IPS DF 19.7 (cell line): ENCODE measurements around the gene THUMPD2.
"Not testable (repeated sequence)": the region's sequence is repeated elsewhere in the genome, so short reads cannot be mapped to it uniquely, and the experiment has no call there.

Experiments used
- DNase-seq: peaks from one replicate; pipeline ENCODE4 v3.0.0-alpha.2; 2013; ENCODE audit warnings: low read depth, low spot score

Gene THUMPD2

GRCh38 chr2:39778775-39779340 lies at the start of gene THUMPD2:
Gene THUMPD2 (minus strand): TSS chr2:39779258. CDS start chr2:39779239, 19 bp downstream.
- DNase-seq, result peak; percentile 48

- DNase-seq, result no peak
These were observed 42.8 kb upstream of the THUMPD2 start for GRCh38 chr2:39821871-39822270.

- no peak for DNase-seq
These were observed 37.8 kb upstream of the THUMPD2 start for GRCh38 chr2:39816845-39817244.

- DNase-seq, result no peak
These were observed 37.4 kb upstream of the THUMPD2 start for GRCh38 chr2:39816428-39816827.

GRCh38 chr2:39805936-39806608 lies 27.0 kb upstream of the THUMPD2 start:
- DNase-seq, result no peak

- no peak for DNase-seq
These were observed 24.8 kb upstream of the THUMPD2 start for GRCh38 chr2:39803839-39804238.

GRCh38 chr2:39800752-39801151 lies 21.7 kb upstream of the THUMPD2 start:
- no peak for DNase-seq

GRCh38 chr2:39796134-39796533 lies 17.1 kb upstream of the THUMPD2 start:
- DNase-seq, result no peak

GRCh38 chr2:39790216-39790818 lies 11.3 kb upstream of the THUMPD2 start:
- not testable (repeated sequence) for DNase-seq

- no peak for DNase-seq
These were observed 8.9 kb upstream of the THUMPD2 start for GRCh38 chr2:39787950-39788349.

GRCh38 chr2:39786761-39787522 lies 7.9 kb upstream of the THUMPD2 start:
- no peak for DNase-seq

- no peak for DNase-seq
These were observed 3.5 kb upstream of the THUMPD2 start for GRCh38 chr2:39782591-39782990.

GRCh38 chr2:39781697-39782096 lies 2.6 kb upstream of the THUMPD2 start:
- DNase-seq, result no peak

- DNase-seq, result no peak
These were observed 2.0 kb upstream of the THUMPD2 start for GRCh38 chr2:39780825-39781600.

GRCh38 chr2:39779927-39780326 lies 869 bp upstream of the THUMPD2 start:
- DNase-seq, result no peak

GRCh38 chr2:39779341-39779851 lies 338 bp upstream of the THUMPD2 start:
- DNase-seq, result no peak

GRCh38 chr2:39778233-39778632 lies 825 bp downstream of the THUMPD2 start:
- no peak for DNase-seq

GRCh38 chr2:39772812-39773152 lies 6.3 kb downstream of the THUMPD2 start:
- DNase-seq, result no peak

GRCh38 chr2:39772086-39772811 lies 6.8 kb downstream of the THUMPD2 start:
- no peak for DNase-seq

GRCh38 chr2:39762448-39762847 lies 16.6 kb downstream of the THUMPD2 start:
- no peak for DNase-seq

- DNase-seq, result no peak
These were observed 21.9 kb downstream of the THUMPD2 start for GRCh38 chr2:39757156-39757555.
